Astrocyte of the spinal cord (primary cell): ENCODE data around the gene CPT2.

Experiments
- DNase-seq: peaks from one replicate; pipeline ENCODE4 v3.0.0; 2011; ENCODE audit warnings: low read depth, low spot score
- H3K4me3 ChIP-seq: 2 replicates; pipeline ENCODE4 v1.5.1; 2011; ENCODE audit warnings: low read depth, mild to moderate bottlenecking, low read length, moderate library complexity
- CTCF ChIP-seq: IDR thresholded peaks from 2 replicates; pipeline ENCODE4 v1.5.1; 2012; ENCODE audit warnings: low read depth, mild to moderate bottlenecking, low read length, inconsistent platforms
- in situ Hi-C: cut with HindIII; loops from 2 replicates; pipeline ENCODE4 v1.10.0; 2017; ENCODE audit warnings: low sequenced_read_pairs

CPT2 gene

DNA sequence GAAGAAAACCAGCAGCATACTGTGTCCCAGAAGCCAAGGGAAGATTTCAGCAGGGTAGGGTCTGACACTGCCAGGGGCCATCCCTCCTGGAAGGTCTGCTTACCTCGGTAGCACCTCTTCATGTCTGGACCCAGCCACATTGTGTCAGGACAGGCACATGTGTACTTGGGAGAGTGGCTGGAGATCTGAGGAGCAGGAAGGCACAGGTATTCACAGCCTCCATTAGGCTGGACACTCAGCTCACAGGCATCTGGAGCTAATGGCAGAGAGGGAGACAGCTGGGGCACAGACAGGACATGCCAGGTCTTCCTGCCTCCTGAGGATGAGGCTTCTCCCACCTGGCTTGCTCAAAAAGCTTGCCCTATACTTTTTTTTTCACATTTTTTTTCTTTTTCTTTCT lies 61.6 kb downstream of the CPT2 start:
- no peak overlapping the region for H3K4me3 ChIP-seq
- no peak for TF ChIP-seq CTCF
- in situ Hi-C loops, result no loop called here
- DNase-seq, result no peak

- in situ Hi-C loops, result no loop called here
- no peak for DNase-seq
- H3K4me3 ChIP-seq, result no peak overlapping the region
- TF ChIP-seq CTCF, result no peak
Measured at GRCh38 chr1:53259932-53260331, 63.3 kb downstream of the CPT2 start.

- H3K4me3 ChIP-seq, result no peak overlapping the region
- no peak for DNase-seq
- in situ Hi-C loops, result no loop called here
- no peak for TF ChIP-seq CTCF
Measured at GRCh38 chr1:53260631-53261247, 64.1 kb downstream of the CPT2 start.

DNA sequence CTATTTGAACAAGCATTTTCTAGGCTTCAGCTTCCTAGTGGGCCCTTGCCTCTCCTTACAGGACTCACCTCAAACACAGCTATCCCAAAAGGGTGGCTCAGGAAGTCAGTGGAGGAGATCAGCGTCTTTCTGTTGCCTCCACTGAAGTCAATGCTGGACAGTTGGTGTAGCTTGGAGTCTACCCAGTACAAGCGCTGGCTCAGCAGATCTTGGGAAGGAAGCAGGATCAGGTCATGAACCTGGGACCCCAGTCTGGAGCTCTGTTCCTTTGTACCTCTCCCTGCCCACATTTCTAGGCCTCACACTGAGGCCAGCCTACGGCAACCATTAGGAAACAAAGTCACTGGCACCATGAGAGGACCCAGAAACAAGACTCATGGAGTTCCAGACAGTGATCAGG lies 65.4 kb downstream of the CPT2 start:
- no peak overlapping the region for H3K4me3 ChIP-seq
- TF ChIP-seq CTCF, result no peak
- no peak for DNase-seq
- in situ Hi-C loops, result no loop called here
